NK-92 (cell line): Measurements from ENCODE around the gene WDR89.
"Not testable (repeated sequence)": the region's sequence is repeated elsewhere in the genome, so short reads cannot be mapped to it uniquely, and the experiment has no call there.

ENCODE experiments used
- DNase-seq: peaks from one replicate; lab custom pipeline; 2025; ENCODE audit not compliant: unreplicated experiment; lab: John Stamatoyannopoulos, UW

WDR89 gene

DNA sequence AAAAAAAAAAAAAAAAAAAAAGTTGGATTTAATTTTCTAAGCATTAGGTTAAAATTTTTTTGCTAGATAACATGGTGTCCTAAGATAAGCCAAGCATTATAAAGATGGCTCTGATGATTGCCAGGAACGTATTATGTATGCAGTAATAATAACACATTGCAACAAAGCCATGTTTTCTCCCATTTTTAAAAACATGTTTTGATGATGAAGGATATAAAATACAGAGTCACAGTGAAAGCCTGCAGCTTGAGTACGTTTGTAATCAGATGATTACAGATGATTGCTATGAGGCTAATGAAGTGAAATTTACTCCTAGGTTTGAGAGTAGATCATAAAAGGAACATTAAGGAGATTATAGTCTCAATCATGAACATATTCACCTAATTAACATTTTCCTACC lies 13.3 kb upstream of the WDR89 start:
- DNase-seq: no peak

DNA sequence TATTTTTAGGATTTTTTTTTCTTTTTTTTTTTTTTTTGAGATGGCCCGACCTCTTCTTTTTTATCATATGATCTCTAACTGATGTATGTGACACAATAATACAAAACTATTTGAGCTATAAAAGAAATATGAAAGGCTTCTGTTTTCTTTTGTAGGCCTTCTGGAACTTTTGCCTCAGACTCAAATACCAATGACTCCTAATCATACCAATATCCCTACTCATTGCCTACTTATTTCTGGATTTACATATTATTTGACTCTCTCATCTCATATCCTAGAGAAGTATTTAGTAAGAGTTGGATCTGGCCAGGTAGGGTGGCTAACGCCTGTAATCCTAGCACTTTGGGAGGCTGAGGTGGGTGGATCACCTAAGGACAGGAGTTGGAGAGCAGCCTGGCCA lies 12.7 kb upstream of the WDR89 start:
- no peak for DNase-seq

DNA sequence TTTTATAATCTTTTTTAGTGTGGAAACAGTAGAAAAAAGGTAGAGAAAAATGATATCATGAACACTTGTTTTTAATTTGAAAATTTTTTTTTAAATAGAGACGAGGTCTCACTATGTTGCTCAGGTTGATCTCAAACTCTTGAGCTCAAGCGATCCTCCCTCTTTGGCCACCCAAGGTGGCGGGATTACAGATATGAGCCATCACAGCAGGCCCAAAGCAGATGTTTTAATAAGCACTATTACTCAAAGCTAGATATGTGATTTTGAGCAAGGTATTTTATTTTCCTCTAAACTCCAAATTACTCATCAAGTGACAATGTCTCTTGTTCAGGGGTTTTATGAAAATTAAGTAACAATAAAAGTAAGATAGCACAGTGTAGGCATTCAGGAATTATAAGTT lies 10.7 kb upstream of the WDR89 start:
- DNase-seq: no peak

DNA sequence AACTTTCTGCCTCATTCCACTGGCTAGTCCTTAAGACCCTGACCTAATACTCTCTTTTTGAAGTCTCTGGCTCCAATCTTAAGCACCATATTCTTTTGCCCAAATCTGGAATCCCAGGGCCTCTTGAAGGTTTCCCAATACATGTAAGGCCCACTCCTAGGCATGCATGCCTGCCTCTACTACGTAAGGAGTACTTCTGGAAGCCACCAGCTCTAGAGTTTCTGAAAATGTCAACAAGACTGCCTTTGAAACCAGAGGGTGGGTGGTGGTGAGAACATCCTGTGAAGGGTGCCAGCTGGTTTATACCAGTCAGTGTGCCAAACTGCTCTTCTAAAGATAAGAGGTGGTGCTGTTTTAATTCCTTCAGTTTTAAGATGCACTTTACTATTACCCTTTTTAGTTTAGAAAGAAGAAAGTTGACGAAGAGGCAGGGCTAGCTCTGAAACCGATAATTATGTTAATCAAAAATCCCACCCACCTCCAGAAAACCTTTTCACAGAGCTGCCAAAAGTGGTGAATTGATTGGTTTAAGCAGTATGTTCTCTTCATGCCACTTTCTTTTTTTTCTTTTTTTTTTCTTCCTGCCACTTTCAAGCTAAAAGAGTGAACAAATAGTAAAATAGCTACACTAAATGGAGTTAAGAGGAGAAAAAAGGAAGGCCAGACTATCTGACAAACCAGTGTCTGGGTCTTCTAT lies 8.7 kb upstream of the WDR89 start:
- DNase-seq: no peak

DNA sequence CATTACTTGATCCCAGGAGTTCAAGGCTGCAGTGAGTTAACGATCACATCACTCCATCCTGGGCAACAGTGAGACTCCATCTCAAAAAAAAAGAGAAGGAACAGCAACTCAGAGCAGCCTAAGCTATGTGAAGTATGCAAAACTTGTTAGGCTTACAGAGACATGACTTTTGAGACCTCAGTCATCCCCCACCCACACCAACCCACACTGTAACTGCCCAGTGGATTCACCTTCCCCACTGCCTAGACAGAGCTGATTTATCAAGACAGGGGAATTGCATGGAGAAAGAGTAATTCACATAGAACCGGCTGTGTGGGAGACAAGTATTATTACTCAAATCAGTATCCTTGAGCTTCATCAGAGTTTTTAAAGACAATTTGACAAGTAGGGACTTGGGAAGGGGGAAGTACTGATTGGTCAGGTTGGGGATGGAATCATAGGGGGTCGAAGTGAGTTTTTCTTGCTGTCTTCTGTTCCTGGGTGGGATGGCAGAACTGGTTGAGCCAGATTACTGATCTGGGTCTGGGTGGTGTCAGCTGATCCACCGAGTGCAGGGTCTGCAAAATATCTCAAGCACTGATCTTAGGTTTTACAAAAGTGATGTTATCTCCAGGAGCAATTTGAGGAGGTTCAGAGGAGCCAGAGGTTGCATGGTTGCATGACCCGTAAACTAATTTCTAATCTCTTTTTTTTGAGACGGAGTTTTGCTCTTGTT lies 6.2 kb upstream of the WDR89 start:
- DNase-seq: no peak

DNA sequence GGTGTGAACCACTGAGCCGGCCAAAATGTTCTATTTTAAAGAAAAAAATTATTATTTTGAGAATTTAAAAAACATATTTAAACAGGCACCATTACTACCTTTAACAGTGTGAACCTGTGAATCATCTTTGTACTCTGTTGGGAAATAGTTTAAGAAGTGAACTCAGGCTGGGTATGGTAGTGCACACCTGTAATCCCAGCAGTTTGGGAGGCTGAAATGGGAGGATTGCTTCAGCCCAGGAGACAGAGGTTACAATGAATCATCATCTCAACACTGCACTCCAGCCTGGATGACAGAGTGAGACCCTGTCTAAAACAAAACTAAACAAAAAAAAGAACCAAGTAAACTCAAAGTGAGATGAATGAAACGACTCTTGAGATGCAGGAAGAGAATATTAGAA lies 3.1 kb upstream of the WDR89 start:
- DNase-seq: no peak

DNA sequence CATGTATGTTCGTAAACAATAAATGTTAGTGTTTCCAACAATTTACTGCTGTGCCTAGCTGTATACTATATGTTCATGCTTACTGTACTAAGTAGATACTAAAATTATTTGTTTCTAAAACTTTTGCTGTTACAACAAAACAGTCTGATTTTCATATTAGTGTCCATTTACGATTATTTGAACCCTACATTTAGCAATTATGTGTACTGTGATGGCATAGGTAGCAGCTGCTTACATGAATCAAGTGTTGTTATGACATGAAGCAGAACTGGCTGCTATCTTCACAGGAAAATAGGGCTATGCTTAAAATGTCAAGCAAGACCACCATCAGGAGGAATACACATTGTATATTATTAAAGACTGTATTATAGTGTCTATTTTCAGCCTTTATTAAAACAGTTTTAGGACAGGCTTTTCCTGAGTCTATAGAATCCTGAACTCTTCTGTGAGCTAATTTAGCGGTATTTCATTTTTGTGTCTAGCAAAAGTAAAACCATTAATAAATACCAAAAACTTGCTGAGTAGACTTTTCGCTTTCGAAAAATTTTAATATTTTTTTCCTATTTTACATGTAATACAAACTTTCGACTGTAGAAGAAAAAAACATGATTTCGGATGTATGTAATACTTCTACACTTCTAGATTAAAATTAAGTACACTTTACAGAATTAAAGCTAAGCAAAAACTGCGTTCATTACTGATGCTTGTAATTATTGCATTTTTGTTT lies 1.1 kb upstream of the WDR89 start:
- no peak for DNase-seq

DNA sequence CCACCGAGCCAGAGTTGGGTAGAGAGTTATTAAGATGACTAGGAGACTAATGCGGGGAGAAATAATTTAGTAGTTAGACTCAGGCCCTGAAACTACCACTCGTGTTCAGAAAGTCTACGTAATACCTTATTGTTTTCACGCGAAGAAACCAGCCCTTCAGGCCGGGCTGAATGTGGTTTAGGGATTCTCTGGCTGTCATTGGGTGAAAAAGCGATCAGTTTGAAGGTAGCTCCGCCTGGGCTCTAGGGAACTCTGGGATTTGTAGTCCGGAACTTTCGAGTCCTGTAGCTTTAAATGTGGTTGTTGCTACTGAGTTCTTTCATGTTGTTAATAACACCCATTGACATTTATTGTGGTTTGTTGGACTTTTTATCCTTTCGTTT lies 549 bp upstream of the WDR89 start:
- peak; percentile 10 for DNase-seq

DNA sequence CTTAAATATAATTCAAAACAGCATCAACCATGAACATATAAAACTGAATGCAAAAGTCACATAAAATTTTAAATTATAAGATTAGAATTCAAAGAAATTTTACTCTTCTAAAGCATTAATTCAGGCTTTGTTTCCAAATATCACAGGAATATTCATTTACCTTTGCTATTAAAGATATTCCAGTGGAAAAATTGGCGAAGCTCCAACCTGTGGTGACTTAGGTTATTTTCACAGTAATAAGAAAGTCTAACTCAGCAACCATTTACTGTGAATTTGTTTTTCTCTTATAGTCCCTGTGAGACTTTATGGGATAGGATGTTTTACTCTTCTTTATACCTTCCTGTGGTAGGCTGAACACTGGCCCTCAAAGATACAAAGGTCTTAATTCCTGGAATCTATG lies 3.2 kb downstream of the WDR89 start:
- no peak for DNase-seq

DNA sequence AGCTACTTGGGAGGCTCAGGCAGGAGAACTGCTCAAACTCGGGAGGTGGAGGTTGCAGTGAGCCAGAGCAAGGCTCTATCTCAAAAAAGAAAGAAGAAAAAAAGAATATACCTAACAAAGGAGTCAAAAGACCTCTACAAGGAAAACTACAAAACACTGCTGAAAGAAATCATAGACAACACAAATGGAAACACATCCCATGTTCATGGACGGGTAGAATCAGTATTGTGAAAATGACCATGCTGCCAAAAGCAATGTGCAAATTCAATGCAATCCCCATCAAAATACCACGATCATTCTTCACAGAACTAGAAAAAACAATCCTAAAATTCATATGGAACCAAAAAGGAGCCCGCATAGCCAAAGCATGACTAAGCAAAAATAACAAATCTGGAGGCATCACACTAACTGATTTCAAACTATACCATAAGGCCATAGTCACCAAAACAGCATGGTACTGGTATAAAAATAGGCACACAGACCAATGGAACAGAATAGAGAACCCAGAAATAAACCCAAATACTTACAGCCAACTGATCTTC lies 5.5 kb downstream of the WDR89 start:
- DNase-seq: not testable (repeated sequence)

DNA sequence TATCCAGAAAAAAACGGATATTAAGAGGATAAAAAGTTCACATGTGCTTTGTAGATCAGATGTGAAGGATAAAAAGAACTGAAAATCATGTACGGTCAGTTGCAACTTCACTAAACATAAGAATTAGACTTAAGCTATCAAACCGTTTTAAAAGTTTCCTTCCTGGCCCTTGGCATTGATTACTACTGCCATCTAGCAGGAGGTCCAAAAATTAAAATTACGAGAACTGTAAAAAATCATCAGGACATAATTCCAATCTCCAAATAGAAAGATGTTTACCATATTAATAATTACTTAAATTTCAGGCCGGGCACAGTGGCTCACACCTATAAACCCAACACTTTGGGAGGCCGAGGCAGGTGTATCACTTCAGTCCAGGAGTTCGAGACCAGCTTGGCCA lies 7.9 kb downstream of the WDR89 start:
- no peak for DNase-seq

DNA sequence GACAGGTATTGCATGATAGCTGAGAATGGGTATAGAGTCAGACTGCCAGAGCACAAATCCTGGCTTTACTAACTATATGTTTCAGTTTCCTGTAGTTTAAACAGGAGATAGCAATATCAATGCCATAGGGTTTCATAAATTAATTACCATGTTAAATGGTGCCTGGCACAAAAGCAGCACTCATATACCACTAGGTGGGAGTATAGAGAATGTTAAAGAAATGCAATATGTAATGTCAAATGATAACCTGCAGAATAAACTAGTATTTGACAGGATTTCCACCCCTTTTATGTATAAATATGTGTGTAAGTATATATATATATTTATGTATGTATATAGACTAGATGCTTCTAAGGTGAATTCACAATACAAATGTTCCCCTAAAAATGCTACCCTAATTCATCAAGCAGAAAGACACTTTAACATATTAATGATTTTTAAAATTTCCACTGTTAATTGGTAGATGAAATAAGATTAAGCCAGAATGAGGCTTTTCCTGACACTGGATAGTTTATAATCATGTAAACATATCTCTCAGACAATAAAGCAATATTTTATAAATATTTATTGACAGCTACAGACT lies 8.6 kb downstream of the WDR89 start:
- no peak for DNase-seq

DNA sequence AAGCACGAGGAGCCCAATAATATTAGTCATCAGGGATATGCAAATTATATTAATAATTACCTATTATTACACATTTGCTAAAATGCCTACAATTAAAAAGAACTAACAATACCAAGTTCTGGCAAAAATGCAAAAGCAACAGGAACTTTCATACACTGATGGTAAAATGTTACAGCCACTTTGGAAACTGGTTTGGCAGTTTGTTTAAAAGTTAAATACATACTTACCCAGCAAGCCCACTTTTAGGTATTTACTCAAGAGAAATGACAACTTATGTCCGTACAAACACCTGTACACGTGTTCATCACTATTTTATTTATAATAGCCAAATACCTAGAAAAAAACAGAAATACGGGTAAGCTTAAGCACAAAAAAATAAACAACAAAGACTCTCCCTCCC lies 17.0 kb downstream of the WDR89 start:
- DNase-seq: no peak

DNA sequence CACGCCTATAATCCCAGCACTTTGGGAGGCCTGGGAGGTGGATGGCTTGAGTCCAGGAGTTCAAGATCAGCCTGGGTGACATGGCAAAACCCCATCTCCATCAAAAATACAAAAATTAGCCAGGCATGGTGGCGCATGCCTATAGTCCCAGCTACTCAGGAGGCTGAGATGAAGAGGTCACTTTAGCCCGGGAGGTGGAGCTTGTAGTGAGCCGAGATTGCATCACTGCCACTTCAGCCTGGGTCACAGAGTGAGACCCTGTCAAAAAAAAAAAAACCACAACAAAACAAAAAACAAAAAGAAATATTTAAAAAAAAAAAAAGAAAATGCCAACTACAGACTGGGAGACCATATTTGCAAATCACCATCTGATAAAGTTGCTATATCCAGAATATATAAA lies 17.5 kb downstream of the WDR89 start:
- DNase-seq: no peak

DNA sequence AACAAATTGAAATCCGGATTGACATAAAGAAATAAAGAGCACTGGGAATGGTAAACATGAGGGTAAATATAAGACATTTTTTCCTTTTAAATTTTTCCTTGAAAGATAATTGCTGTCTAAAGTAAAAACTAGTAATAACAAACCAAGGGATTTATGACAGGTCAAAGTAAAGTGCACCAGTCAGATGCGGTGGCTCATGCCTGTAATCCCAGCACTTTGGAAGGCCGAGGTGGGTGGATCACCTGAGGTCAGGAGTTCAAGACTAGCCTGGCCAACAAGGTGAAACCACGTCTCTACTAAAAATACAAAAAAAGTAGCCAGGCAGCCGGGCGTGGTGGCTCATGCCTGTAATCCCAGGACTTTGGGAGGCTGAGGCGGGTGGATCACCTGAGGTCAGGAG lies 19.7 kb downstream of the WDR89 start:
- DNase-seq: not testable (repeated sequence)

DNA sequence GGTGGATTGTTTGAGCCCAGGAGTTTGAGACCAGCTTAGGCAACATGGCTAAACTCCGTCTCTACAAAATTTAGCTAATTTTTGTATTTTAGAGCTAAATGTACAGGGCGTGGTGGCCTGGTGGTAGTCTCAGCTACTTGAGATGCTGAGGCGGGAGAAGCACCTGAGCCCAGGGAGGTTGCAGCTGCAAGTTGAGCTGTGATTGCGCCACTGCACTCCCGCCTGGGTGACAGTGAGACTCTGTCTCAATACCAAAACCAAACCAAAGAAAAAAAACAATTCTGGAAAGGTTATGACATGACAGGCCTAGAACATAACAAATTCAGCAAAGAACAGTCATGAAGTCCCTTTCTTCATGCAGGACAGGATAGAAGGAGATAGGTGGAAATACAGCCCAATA lies 25.7 kb downstream of the WDR89 start:
- no peak for DNase-seq

DNA sequence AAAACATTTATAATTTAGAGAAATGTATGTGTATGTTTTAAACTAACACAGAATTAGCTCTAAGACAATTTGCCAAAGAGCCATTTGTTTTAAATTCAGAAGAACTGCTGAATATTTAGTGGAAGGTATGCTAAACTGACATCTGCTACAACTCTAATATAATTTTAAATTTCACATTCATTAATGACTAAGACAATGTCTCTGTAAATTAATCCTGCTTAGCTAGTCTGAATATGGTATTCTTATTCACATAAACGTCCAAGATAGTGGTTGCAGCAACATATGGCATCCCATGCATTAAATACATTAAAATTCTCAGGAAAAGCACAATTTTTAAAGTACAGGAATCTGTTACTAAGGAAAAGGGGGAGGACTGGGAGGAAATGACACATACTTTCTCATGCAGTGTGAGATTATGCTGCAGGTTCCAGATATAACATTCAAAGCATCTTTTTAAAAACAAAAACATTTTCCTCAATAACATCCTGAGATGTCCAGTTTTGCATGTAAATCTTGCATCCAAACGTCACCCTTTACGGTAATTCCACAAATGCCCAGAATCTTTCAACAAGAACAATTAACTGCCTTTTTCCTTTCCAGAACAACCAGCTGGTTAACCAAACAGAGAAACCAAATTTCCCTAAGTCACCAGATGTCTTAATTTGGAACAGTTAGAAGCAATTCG lies 26.9 kb downstream of the WDR89 start:
- no peak for DNase-seq

DNA sequence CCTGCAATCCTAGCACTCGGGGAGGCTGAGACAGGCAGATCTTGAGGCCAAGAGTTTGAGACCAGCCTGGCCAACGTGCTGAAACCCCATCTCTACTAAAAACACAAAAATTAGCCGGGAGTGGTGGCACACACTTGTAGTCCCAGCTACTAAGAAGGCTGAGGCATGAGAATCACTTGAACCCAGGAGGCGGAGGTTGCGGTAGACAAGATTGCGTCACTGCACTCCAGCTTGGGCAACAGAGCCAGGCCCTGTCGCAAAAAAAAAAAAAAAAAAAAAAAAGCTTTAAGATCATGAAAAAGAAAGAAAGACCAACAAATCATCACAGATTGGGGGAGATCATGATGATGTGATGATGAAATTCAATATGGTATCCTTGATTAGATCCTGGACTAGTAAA lies 30.6 kb downstream of the WDR89 start:
- no peak for DNase-seq

DNA sequence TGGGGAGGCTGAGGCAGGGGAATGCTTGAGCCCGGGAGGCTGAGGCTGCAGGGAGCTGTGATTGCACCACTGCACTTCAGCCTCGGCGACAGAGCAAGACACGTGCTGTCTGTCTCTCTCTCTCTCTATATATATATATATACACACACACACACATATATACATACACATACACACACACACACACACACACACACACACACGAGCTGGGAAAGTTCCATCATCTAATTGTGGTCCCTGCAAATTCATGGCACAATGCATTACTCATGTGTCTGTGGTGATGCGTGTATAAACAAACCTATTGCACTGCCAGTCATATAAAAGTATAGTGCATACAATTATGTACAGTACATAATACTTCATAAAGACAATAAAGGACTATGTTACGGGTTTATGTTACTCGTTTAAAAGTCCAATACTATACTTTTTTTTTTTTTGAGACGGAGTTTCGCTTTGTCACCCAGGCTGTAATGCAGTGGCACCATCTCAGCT lies 36.6 kb downstream of the WDR89 start:
- no peak for DNase-seq

DNA sequence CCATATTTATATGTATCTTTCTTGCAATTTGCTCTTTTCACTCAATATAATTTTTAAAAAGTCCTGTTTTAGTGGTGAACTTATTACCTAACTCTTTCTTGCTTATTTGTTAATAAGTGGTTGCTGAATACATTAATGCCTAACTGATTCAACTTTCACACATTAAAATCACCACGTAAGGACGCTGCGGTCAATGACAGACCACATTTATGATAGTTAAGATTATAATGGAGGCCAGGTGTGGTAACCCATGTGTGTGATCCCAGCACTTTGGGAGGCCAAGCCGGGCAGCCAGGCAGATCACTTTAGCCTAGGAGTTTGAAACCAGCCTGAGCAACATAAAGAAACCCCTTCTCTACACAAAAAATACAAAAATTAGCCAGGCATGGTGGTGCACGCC lies 37.0 kb downstream of the WDR89 start:
- no peak for DNase-seq

DNA sequence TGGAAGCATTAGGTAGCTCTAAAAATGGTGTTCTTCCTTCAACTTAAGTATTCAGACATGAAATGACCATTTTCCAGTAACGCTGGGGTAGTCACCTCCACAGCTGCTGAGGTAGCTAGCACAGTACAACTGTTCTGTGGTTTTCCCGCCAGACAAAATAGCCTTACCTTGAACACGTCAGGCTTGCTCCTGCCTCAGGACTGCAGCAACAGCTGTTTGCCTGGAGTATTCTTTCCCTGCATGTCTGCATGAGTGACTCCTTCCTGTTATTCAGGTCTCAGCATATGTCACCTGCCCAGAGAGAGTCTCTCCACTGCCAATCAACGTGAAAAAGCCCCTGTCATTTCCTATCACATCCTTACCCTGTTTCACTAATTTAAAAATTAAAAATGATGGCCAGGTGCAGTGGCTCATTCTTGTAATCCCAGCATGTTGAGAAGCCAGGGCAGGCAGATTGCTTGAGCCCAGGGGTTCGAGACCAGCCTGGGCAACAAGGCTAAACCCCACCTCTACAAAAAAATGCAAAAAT lies 37.9 kb downstream of the WDR89 start:
- DNase-seq: no peak
